ENCODE data around the gene UTP20. TPM values are rescaled to one million over a fixed set of nuclear protein-coding genes. Genes with fewer than 3 reads are reported as not detected.

Gene UTP20
- total and polyA plus RNA-seq, 9 donors, result 6.8 to 14.8 (median 12.0) TPM

GRCh38 chr12:101267111-101267510, 12.8 kb upstream of the UTP20 start:
- H3K4me1 ChIP-seq (ENCODE audit: control insufficient read depth, insufficient read depth, low read length), result no peaks in the 10 kb centered on the region
- H3K36me3 ChIP-seq (ENCODE audit: control insufficient read depth, insufficient read depth, low read length), result no peaks in the 10 kb centered on the region
- H3K4me3 ChIP-seq (ENCODE audit: low read length), result no peak overlapping the region
- no peak overlapping the region for H3K27ac ChIP-seq (ENCODE audit: low read length)
- DNase-seq, result no peak
- no peaks in the 10 kb centered on the region for H3K27me3 ChIP-seq (ENCODE audit: control insufficient read depth, insufficient read depth, low read length)
- no peaks in the 10 kb centered on the region for H3K9me3 ChIP-seq (replicated peaks; ENCODE audit: control insufficient read depth, low read depth, low read length)

DNA sequence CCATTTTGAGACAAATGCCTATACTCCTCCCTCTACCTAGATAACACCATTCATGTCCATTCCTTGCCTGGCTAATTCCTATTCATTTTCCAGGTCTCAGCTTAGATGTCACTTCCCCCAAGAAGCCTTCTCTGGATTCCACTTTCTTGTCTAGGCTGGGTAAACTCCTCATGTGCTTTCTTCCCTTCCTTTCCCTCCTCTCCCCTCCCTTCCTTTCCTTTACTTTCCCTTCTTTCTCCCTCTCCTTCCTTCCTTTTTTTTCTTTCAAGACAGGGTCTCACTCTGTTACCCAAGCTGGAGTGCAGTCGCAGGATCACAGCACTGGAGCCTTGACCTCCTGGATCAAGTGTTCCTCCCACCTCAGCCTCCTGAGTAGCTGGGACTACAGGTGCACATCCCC, 3.5 kb upstream of the UTP20 start:
- Histone ChIP-seq H3K4me3 (ENCODE audit: low read length) (no peak overlapping the region), H3K27ac (ENCODE audit: low read length) (no peak overlapping the region), H3K9me3 (replicated peaks; ENCODE audit: control insufficient read depth, low read depth, low read length) (no peaks in the 10 kb centered on the region), H3K36me3 (ENCODE audit: control insufficient read depth, insufficient read depth, low read length) (no peaks in the 10 kb centered on the region), H3K27me3 (ENCODE audit: control insufficient read depth, insufficient read depth, low read length) (peaks cover 10% of the 10 kb centered on the region), H3K4me1 (ENCODE audit: control insufficient read depth, insufficient read depth, low read length) (no peaks in the 10 kb centered on the region)
- 40% methylated on average over 1 of the region's 1 CpG for WGBS (ENCODE audit: insufficient coverage)
- DNase-seq, result no peak

DNA sequence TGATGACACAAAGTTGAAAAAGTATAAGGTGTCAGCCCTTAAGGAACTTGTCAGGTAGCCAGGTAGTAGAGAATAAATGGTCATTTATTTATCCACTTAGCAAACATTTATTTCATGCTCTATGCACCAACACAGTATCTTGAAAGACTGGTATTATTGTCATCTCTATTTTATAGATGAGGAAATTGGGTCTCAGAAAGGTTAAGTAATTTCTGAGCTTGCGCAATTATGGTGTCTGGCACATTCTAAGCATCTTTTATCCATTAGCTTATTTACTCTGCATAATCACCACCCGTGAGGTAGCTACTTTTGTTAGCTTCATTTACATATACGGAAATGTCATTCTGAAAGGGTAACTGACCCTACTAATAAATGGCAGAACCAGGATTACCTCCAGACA, 2.5 kb upstream of the UTP20 start:
- peaks cover 4% of the 10 kb centered on the region for H3K36me3 ChIP-seq (ENCODE audit: control insufficient read depth, insufficient read depth, low read length)
- WGBS (ENCODE audit: insufficient coverage), result 60% methylated on average over 1 of the region's 3 CpGs
- no peak overlapping the region for H3K4me3 ChIP-seq (ENCODE audit: low read length)
- no peak for DNase-seq
- no peak overlapping the region for H3K27ac ChIP-seq (ENCODE audit: low read length)
- no peaks in the 10 kb centered on the region for H3K4me1 ChIP-seq (ENCODE audit: control insufficient read depth, insufficient read depth, low read length)
- H3K27me3 ChIP-seq (ENCODE audit: control insufficient read depth, insufficient read depth, low read length), result peaks cover 10% of the 10 kb centered on the region
- no peaks in the 10 kb centered on the region for H3K9me3 ChIP-seq (replicated peaks; ENCODE audit: control insufficient read depth, low read depth, low read length)

GRCh38 chr12:101287357-101287756, 7.5 kb downstream of the UTP20 start:
- Histone ChIP-seq H3K4me3 (ENCODE audit: low read length) (no peak overlapping the region), H3K36me3 (ENCODE audit: control insufficient read depth, insufficient read depth, low read length) (peaks cover 25% of the 10 kb centered on the region), H3K4me1 (ENCODE audit: control insufficient read depth, insufficient read depth, low read length) (no peaks in the 10 kb centered on the region), H3K27me3 (ENCODE audit: control insufficient read depth, insufficient read depth, low read length) (no peaks in the 10 kb centered on the region), H3K9me3 (replicated peaks; ENCODE audit: control insufficient read depth, low read depth, low read length) (no peaks in the 10 kb centered on the region), H3K27ac (ENCODE audit: low read length) (no peak overlapping the region)
- no CpG with 5 or more reads among the region's 3 CpGs for WGBS (ENCODE audit: insufficient coverage)
- DNase-seq, result no peak

DNA sequence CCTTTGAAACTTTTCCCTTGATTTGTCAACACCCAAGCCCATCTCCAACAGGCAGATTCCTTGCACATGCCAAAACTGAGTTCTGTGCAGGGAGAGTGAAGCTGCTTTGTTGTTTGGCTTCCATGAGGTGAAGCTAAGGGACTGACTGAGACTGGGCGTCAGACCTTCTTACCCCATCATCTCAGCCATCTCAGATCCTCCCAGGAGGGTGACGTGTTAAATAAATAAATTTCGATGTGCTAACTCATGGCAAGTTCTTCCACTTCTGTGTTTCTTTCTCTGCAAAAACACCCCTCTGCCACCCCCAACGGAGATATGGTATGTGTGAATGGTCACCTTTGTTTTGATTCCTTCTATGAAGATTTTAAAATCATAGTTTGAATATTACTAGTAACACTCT, 17.8 kb downstream of the UTP20 start:
- no peak for DNase-seq
- H3K27ac ChIP-seq (ENCODE audit: low read length), result no peak overlapping the region
- peaks cover 32% of the 10 kb centered on the region for H3K36me3 ChIP-seq (ENCODE audit: control insufficient read depth, insufficient read depth, low read length)
- WGBS (ENCODE audit: insufficient coverage), result no CpG with 5 or more reads among the region's 4 CpGs
- H3K9me3 ChIP-seq (replicated peaks; ENCODE audit: control insufficient read depth, low read depth, low read length), result no peaks in the 10 kb centered on the region
- H3K4me1 ChIP-seq (ENCODE audit: control insufficient read depth, insufficient read depth, low read length), result no peaks in the 10 kb centered on the region
- no peak overlapping the region for H3K4me3 ChIP-seq (ENCODE audit: low read length)
- no peaks in the 10 kb centered on the region for H3K27me3 ChIP-seq (ENCODE audit: control insufficient read depth, insufficient read depth, low read length)

DNA sequence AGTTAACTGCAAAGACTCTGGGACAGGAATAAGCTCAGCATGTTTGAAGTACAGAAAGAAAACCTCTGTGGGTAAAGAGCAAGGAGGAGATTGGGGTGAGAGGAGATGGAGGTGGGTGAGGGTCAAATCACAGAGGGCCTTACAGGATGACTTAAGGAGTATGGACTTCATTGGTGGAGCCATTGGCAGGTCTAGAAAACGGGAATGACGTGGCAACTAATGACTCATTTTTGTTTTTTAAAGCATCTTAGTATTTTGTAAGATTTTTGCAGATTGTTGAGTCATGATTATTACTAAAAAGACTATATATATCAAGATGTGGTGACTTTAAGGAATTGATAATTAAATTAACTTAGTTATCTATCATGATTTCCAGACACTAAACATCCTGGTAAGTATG, 18.5 kb downstream of the UTP20 start:
- Histone ChIP-seq H3K4me1 (ENCODE audit: control insufficient read depth, insufficient read depth, low read length) (no peaks in the 10 kb centered on the region), H3K4me3 (ENCODE audit: low read length) (no peak overlapping the region), H3K36me3 (ENCODE audit: control insufficient read depth, insufficient read depth, low read length) (peaks cover 39% of the 10 kb centered on the region), H3K9me3 (replicated peaks; ENCODE audit: control insufficient read depth, low read depth, low read length) (no peaks in the 10 kb centered on the region), H3K27me3 (ENCODE audit: control insufficient read depth, insufficient read depth, low read length) (no peaks in the 10 kb centered on the region), H3K27ac (ENCODE audit: low read length) (no peak overlapping the region)
- WGBS (ENCODE audit: insufficient coverage), result no CpG with 5 or more reads among the region's 2 CpGs
- DNase-seq, result no peak

DNA sequence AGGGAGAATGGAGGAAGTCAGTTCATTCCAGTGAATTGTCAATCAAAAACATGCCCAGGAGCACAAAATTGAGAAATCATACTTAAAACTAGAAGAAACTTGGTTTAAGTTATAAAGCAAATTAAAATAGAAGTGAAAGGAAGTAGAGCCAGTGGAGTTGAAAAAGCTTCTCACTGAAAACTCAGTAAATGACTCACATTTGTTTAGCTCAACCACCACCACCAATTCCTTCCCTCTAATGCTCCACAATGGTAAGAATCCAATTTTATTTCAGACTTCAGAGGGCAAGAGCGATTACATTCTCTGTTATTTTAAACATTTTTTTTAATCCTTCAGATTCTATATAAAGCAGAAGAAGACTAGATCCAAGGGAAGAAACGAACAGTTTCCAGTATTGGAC, 19.4 kb downstream of the UTP20 start:
- no CpG with 5 or more reads among the region's 2 CpGs for WGBS (ENCODE audit: insufficient coverage)
- no peak overlapping the region for H3K4me3 ChIP-seq (ENCODE audit: low read length)
- H3K27ac ChIP-seq (ENCODE audit: low read length), result no peak overlapping the region
- DNase-seq, result no peak
- no peaks in the 10 kb centered on the region for H3K4me1 ChIP-seq (ENCODE audit: control insufficient read depth, insufficient read depth, low read length)
- H3K27me3 ChIP-seq (ENCODE audit: control insufficient read depth, insufficient read depth, low read length), result no peaks in the 10 kb centered on the region
- no peaks in the 10 kb centered on the region for H3K9me3 ChIP-seq (replicated peaks; ENCODE audit: control insufficient read depth, low read depth, low read length)
- peaks cover 43% of the 10 kb centered on the region for H3K36me3 ChIP-seq (ENCODE audit: control insufficient read depth, insufficient read depth, low read length)

- Histone ChIP-seq H3K27me3 (ENCODE audit: control insufficient read depth, insufficient read depth, low read length) (no peaks in the 10 kb centered on the region), H3K4me3 (ENCODE audit: low read length) (no peak overlapping the region), H3K27ac (ENCODE audit: low read length) (no peak overlapping the region), H3K4me1 (ENCODE audit: control insufficient read depth, insufficient read depth, low read length) (no peaks in the 10 kb centered on the region), H3K36me3 (ENCODE audit: control insufficient read depth, insufficient read depth, low read length) (peaks cover 46% of the 10 kb centered on the region), H3K9me3 (replicated peaks; ENCODE audit: control insufficient read depth, low read depth, low read length) (no peaks in the 10 kb centered on the region)
- no peak for DNase-seq
- WGBS (ENCODE audit: insufficient coverage), result 86% methylated on average over 1 of the region's 3 CpGs
These were observed 20.0 kb downstream of the UTP20 start for GRCh38 chr12:101299931-101300330.

GRCh38 chr12:101302741-101303140, 22.8 kb downstream of the UTP20 start:
- no peaks in the 10 kb centered on the region for H3K9me3 ChIP-seq (replicated peaks; ENCODE audit: control insufficient read depth, low read depth, low read length)
- H3K4me3 ChIP-seq (ENCODE audit: low read length), result no peak overlapping the region
- no peaks in the 10 kb centered on the region for H3K4me1 ChIP-seq (ENCODE audit: control insufficient read depth, insufficient read depth, low read length)
- no peak overlapping the region for H3K27ac ChIP-seq (ENCODE audit: low read length)
- DNase-seq, result no peak
- no peaks in the 10 kb centered on the region for H3K27me3 ChIP-seq (ENCODE audit: control insufficient read depth, insufficient read depth, low read length)
- H3K36me3 ChIP-seq (ENCODE audit: control insufficient read depth, insufficient read depth, low read length), result peaks cover 45% of the 10 kb centered on the region
- 60% methylated on average over 1 of the region's 4 CpGs for WGBS (ENCODE audit: insufficient coverage)

DNA sequence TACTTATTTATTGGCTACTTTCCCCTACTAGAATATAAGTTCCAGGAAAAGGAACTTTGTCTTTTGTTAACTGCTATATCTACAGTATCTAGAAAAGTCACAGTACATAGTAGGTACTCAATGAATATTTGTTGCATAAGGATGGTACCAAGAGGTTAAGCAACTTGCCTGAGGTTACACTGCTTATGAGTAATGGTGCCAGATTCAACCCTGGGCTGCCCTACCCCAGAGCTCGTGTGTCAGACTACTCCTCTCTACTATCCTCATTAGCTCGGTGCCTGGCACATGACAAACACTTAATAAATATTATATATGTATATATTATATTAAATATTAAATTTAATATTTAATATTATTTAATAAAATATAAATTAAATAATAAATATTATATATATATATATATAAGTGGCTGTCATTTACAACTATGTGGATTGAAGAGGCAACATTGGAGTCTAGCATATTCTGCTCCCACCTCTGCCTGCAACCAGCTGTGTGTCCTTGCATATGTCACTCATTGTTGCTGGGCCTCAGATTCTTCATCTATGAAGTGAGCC, 25.4 kb downstream of the UTP20 start:
- Histone ChIP-seq H3K27me3 (ENCODE audit: control insufficient read depth, insufficient read depth, low read length) (no peaks in the 10 kb centered on the region), H3K4me3 (ENCODE audit: low read length) (no peak overlapping the region), H3K36me3 (ENCODE audit: control insufficient read depth, insufficient read depth, low read length) (peaks cover 45% of the 10 kb centered on the region), H3K27ac (ENCODE audit: low read length) (no peak overlapping the region), H3K9me3 (replicated peaks; ENCODE audit: control insufficient read depth, low read depth, low read length) (no peaks in the 10 kb centered on the region), H3K4me1 (ENCODE audit: control insufficient read depth, insufficient read depth, low read length) (no peaks in the 10 kb centered on the region)
- WGBS (ENCODE audit: insufficient coverage), result no CpG with 5 or more reads among the region's 2 CpGs
- DNase-seq, result no peak

- no peaks in the 10 kb centered on the region for H3K4me1 ChIP-seq (ENCODE audit: control insufficient read depth, insufficient read depth, low read length)
- no peak overlapping the region for H3K27ac ChIP-seq (ENCODE audit: low read length)
- WGBS (ENCODE audit: insufficient coverage), result 100% methylated on average over 1 of the region's 2 CpGs
- H3K36me3 ChIP-seq (ENCODE audit: control insufficient read depth, insufficient read depth, low read length), result peaks cover 43% of the 10 kb centered on the region
- no peaks in the 10 kb centered on the region for H3K27me3 ChIP-seq (ENCODE audit: control insufficient read depth, insufficient read depth, low read length)
- no peaks in the 10 kb centered on the region for H3K9me3 ChIP-seq (replicated peaks; ENCODE audit: control insufficient read depth, low read depth, low read length)
- DNase-seq, result no peak
- H3K4me3 ChIP-seq (ENCODE audit: low read length), result no peak overlapping the region
These were observed 25.9 kb downstream of the UTP20 start for GRCh38 chr12:101305794-101306193.
